HG03442 (cell line): ENCODE data around the gene ARFIP1.

ENCODE experiments used
- ATAC-seq: cut with Tn5 transposase; IDR thresholded peaks from one replicate; pipeline ENCODE4 v1.9.1; 2021; ENCODE audit warnings: mild to moderate bottlenecking, moderate library complexity; ENCODE audit not compliant: unreplicated experiment

ARFIP1 gene

DNA sequence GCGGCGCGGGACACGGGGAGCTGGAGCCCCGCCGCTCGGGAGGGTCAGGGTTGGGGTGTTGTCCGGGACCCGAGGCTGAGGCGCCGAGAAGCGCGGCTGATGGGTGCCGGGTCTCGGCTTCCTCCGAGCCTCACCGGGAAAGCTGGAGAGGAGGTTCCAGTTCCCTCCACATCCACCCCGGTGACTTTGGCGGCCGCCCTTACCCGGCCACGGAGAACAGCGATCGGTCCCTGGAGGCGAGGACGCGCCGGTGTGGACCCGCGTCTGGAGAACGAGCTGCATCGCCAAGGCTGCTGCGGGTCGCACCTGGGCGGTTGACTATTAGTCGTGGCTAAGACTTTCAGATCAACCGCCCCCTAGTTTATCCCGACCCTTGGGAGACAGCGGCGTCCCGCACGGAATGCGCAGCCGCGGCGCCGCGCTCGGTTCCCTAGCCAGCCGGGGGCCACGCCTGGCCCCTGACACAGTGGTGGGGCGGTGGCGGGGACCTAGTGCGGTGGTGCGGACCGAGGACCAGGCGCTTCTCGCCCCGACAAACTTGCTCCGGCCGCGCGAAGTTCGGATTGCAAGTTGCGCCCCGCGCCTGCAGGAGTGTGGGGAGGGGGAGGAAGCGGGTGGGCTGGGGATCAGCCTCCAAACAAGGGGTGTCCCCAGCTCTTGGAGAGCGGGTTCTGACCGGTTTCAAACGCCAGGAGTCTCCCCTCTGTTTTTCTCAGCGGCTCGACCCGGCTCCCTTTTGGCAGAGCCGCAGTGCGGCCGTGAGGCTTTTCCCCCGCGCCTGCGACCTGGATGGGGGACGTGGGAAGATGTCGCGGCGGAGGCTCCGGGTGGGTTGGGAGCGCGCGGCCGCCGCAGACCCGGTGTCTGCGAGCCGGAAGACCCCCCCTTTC is 156.9 kb downstream of the ARFIP1 start:
- ATAC-seq = no peak

DNA sequence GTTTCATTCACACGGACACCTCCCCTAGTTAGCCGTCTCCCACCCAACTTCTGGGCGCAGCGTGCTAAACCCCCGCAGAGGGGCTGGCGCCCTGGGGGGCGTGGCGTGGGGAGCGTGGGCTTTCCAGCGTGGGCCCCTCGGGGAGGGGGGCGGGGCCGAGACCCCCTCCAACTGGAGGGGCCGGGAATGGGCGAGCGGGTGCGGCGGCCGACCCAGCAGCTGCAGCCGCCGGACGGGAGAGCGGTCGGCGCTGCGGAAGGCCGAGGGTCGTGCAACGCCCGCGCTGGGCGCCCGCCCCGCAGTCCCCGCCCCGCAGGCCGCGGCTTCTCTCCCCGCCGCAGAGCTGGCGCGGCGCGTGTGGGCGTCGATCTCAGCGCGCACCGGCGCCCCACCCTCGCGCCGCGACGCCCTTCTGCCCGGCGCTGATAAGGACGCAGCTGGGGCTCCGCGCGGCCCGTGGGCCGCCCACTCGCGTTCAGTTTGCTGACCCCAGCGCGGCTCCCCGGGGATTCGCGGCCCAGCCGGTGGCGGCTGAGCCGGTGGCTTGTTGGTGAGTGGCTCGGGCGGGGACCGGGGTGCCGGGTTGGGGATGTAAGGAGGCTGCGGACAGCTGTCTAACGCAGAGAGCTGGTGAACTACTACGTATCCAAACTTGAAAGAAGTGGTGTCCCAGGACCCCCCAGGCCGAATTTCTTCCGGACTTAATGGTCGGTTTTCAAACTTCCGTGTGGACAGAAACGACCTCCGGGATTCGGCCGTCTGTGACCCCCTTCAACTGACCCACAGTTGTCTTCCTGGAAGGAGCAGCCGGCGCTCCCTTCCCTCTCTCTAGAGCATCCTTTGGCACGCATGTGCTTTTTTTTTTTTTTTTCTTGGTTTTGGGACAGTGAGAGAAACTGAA is 157.8 kb downstream of the ARFIP1 start:
- ATAC-seq = no peak

DNA sequence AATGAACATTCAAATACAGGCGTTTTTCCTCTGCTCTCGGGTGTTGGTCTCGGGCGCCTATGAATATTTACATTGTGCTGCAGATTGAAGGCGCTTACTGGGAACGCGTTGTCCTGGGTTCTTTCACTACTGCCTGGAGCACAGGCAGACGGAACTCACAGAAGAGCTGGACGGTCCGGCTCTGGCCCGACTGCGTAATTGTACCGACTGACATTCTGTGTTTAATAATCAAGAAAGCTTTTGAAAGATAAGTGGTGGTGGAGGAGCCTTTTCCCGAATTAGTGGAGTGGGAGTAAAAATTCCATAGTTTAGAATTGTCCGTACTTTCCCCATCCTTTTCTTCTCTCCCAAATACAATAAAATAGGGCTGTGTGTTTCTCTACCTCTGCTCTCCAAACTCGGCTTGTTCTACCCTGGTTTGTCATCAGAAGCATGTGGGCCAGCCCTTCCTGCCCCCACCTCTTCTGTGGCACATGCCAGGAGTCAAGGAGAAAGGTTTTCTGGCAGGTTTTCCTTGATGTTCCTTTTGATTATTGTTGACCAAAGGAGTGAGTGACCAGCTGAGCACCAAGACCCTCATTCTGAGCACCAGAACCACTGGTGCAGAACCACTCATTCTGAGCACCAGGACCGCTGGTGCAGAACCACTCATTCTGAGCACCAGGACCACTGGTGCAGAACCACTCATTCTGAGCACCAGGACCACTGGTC is 158.6 kb downstream of the ARFIP1 start:
- no peak for ATAC-seq

DNA sequence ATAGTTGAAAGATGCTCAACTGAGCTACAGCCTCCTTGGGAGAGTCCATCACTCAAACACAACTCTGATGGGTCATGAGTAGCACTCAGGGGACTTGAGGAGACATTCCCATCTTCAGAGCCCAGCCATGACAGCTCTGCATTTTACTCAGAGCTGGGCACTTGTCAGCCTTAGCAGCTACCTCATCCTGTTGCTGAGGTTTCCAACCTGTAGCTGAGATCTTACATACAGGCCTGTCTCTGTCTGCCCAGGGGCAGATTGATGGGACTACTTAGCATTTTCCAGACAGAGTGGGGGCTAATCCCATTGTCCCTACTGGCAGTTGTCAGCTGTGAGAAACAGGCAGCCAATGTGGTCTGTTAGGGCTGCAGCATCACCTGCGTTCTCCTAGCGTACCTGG is 159.9 kb downstream of the ARFIP1 start:
- ATAC-seq = no peak

DNA sequence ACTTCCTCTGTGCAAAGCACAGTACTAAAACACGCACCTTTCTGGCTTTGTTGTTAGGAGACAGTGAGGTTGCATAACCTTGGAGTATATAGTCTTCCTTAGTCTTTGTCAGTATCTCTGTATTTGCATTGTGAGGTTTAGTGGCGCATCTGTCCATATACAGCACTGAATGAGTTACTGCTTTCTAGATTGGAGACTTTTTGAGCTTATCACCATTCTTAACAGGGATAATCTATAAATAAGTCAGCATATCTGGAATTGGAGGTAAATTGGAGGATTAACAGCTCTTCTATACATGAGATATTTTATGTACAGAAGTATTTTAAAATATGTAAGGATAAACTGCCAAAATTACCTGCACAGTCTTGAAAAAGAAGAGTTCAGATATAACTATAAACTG is 160.7 kb downstream of the ARFIP1 start:
- no peak for ATAC-seq

DNA sequence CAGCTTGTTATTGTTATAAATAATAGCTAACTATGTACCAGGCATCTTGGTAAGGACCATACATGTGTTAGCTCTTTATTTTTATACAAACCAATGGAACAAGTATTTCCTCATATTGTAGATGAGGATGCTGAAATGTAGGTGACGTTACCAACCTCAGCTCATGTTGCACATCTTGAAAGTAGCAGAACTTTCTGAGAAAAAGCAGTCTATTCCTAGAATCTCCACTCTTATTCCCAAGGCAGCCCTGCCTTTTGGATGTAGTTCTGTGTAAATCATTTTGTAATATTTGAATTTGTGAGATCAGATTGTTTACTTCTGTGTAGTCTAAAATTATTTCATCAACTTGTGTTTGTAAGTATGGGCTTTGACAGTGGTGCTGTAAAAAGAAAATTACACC is 161.7 kb downstream of the ARFIP1 start:
- ATAC-seq = no peak

DNA sequence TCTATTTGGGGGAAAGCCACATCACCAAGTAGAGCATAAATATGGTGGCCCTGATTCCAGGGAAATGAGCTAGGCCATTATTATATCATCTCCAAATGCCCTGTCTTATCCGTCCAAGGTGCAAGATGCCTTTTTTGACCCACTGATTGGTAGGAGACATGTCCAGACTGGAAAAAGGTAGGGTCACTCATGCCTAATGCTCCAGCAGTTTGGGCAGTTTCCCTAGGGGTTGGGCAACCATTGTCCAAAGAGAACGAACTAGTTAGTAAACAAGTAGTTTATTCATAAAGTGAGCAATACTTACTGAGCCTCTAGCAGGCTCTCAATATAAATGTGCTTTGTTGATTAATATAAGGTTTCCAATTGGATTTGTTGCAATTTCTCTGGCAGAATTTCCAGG is 162.6 kb downstream of the ARFIP1 start:
- ATAC-seq = no peak

DNA sequence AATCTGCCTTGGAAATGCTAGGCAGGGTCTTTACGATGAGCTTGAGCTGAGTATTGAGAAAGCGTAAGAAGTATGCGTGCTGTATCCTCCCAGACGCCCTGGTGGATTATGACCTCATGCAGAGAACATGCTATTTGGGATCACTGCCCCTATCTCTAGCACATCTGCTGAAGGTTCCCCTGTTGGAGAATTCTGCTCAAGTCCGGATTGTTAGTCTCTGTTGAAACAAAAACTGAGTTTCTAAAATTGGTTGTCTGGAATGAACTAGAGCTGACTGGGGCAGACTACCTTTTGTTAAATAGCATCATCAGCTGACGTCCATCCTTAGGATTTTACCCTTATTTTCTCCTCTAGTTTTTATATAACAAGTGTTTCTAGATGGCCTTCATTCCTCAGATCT is 163.9 kb downstream of the ARFIP1 start:
- no peak for ATAC-seq

DNA sequence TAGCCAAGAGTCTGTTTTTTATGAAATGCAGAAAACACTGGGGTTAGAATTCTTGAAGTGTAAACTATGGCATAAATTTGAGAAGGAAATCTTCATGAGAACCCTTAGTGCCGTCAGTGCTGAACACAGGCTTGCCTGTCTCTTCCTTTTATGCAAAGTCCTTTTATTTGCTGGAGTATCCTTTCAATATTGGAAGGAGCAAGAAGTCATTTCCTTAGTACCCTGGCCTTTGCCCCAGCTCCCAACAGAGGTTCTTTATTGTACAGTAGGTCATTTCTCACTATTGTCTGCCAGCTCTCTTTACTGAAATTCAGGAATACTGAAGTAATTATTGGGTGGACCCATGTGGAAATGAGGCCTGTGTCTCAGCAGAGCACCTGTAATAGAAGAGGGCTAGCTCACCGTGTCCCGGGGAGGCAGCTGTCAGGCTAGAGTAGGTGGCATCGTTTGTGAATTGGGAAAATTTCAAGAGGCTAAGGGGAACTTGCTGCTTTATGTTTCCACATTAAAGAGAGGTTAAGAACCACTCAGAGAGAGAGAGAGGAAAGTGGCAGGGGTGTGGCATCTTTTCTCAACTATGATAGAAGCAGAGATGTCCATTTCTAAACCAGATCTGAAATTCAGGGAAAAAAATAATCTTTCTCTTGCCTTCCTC is 165.0 kb downstream of the ARFIP1 start:
- ATAC-seq = no peak

DNA sequence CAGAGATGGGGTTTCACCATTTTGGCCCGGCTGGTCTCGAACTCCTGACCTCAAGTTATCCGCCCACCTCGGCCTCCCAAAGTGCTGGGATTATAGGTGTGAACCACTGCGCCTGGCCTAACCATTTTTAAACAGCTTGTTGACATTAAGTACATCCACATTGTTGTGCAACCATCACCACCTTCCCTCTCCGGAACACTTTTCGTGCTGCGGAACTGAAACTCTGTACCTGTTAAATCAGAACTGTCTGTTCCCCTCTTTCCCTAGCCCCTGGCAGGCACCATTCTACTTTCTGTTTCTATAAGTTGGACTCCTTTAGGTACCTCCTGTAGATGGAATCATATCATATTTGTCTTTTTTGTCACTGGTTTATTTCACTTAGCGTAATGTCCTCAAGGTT is 165.9 kb downstream of the ARFIP1 start:
- no peak for ATAC-seq

DNA sequence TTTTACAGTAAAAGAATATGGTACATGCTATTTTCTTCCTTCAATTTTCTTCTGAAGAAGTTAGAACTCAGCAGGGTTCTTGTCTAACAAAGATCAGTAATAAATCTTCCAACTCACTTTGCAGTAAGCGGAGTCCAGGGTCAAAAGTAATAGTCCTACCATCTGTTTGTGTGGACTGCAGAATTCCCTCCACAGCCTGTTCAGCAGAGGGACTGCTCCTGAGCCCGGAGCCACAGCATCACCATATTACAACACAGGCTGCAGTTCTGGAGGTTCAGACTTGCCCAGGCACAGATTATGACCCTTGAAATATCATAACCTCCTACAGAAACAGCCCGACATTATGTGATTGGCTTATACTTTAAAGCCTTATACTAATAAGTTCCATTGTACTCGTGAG is 166.7 kb downstream of the ARFIP1 start:
- no peak for ATAC-seq

DNA sequence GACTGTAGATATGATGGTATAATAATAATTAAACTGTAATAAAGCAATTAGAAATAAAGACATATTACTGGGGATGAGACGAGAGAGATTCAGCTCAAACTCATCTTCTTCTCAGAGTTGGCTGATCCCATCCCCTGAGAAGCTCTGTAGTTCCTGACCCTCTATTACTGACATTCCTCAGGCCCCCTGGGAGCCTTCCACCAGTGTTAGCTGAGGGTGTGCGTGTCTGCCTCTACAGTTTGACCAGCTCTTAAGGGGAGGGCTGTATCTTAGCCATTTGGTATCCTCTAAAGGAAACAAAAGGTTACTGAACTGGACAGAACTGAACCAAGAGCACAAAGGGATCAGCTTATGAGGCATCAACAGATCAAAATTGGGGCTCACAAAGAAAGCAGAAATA is 167.6 kb downstream of the ARFIP1 start:
- ATAC-seq = no peak

DNA sequence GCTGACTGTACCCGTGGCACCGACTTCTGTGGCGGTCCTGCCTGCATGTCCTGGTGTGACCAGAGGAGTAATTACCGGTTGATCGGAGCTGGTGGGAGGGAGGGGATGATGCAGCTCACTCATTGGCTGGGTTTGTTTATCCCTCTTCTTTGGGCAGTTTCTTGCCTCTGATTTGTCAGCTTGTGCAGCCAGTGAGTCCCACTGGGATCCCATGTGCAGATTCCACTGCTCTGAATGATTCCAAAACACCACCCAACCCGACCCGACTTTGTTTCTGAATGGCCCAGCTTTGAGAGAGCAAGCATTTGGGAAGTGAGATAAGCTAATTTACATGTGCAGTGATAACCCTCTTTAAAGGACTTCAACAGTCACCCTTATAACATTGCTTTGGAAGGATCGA is 170.2 kb downstream of the ARFIP1 start:
- ATAC-seq = no peak

DNA sequence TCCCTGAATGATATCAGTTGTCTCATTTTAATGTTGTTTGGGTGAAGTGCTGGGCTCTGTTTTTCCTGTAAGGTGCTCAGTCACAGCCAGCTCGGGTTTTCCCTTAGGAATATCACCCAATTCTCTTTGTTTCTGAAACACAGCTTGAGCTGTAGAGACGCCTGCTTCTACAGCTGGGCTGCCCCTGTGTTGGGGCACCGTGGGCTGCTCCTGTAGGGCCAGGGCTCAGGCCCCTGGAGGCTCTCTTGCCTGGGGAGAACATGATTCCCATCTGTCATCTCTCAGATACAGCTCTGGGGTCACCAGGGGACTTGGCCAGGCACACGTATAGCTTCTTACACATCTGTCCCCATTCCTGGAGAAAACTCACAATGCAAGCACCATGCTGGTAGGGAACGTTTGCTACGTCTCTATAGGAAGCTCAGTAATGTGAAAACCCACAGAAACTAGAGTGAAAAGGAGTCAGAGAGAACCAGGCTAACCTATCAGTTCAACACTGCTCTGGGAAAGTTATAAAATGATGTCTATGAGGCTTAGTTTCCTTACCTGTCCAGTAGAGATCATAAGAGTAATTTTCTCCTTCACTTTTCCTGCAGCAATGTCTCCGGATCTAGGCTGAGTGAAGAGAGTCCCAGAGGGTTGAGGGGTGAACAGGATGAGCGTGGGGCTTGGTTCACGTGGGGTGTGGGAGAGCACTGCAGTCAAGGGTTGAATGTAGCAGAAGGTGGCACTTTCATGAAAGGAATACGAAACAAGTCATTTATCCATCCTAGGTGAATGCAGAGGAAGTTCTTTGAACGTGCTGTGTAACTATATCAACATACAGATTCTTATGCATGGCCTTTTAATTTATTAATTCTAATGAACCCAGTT is 170.9 kb downstream of the ARFIP1 start:
- ATAC-seq = no peak

DNA sequence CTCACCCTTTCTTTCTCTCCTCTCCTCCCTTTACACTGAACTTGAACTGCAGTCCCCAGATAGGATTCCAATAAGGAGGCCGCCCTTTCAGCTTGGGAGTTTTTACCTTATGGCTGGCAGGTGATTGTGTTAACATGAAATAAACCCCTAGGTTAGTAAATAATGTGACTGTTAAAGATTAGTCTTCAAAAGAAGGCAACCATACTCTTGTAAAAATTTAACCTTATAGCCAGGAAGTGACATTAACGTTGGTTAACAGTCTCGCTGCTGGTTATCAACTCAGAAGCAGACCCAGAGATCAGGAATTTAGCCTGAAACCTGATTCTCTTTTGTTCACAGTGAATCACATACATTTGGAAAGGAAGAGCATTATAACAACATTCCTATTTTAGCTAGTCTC is 171.6 kb downstream of the ARFIP1 start:
- no peak for ATAC-seq

DNA sequence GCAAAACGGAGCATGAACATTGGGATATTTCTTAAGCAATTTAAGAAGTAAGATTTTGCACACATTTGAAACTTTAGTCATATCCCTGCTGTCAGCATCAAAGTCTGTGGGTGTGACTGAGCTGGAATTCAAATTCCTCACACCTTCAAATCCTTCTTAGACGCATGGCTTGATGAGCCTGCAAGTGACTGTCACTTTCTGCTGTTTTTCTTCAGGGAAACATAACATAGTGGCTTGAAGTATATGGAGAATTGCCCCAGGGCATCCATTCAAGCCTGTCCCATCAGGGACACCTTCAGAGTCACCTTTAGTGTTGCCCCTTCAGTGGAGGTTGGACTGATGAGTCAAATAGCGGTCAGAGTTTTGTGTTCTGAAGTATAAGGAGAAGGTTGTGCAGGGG is 173.8 kb downstream of the ARFIP1 start:
- no peak for ATAC-seq

DNA sequence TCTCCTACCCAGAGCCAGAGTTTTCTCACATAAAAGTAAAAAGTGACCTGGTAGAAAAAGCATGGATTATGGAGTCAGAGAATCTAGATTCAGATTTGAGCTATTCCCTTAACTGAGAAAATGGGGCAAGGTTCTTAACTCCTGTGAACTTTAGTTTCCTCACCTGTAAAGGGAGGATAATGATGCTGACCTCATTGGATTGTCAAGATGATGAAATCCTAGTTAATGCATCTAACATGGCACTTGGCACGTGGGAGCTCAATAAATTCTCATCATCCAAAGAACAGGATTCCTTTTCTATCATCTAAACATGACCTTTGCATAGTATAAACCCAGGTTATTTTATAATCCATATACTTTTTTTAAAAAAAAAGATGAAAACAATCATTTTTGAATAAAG is 175.0 kb downstream of the ARFIP1 start:
- ATAC-seq = no peak

DNA sequence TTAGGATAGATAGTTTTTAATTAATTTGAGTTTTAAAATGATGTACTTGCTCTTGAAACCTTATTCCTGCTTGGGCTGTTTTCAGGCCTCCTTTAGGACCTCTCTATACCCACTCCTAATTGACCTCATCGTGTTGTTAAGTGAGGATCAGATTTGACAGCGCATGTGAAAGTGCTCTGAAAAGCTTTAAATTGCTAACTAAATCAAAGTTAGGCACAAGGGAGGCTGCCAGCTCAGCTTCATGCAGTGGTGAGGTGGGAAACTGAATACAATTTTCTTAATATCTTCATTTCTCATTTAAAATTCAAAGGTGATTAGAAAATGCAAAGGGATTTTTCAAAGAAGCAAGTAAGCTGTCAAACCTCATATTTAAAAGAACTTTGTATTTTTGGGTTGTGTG is 176.4 kb downstream of the ARFIP1 start:
- no peak for ATAC-seq

DNA sequence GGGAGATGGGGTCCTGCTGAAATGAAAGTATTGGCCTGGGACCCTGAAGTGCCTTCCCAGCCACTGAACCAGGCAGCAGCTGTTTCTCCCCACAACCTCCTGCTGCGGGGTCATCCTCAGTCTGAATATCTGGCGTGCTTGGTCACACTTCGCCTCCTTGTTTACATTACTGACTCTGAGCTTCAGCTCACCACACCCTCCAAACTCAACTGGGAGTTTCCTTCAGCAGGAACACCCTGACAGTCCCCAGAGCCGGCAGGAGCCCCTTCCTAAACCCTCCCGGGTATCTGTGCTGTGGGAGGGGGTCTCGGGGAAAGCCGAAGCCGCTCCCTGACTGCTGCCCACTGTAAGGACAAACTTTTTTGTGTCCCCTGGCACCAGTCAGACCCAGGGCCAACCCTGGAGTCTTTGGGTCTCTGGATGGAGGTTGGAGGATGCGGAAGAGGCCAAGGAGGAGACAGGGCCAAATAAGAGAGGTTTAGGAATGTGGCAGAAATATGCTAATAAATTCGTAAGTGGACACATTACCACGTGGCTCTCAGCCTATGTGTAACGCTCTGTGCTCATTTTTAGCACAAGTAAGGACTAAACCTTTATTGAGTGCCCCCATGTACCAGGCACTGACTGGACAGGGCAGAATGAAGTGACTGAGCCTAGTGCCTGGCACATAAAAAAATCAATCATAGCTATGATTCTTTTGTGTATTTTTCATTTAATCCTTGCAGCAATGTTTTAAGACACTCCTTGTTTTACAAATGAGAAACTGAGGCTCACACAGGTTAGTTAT is 177.1 kb downstream of the ARFIP1 start:
- ATAC-seq = no peak
